Lung microvascular endothelial cell (primary cell): ENCODE data around the gene TMTC1. TPM values are rescaled to one million over a fixed set of nuclear protein-coding genes. Genes with fewer than 3 reads are reported as not detected.

Experiments
- DNase-seq, 2 donors: peaks; one replicate each; pipeline versions ENCODE4 v3.0.0 to v3.0.0-alpha.2; 2010; ENCODE audit warnings: low read depth in 2 of 2
- total RNA-seq: library from RNA; depleted of rRNA; stranded (reverse); fragments of >200 nt; gene quantifications from 2 replicates; pipeline ENCODE4 v1.2.1, GENCODE V29; 2014

The TMTC1 gene
- total RNA-seq, 1 donor from 2014 or later = 6.9 TPM

DNA sequence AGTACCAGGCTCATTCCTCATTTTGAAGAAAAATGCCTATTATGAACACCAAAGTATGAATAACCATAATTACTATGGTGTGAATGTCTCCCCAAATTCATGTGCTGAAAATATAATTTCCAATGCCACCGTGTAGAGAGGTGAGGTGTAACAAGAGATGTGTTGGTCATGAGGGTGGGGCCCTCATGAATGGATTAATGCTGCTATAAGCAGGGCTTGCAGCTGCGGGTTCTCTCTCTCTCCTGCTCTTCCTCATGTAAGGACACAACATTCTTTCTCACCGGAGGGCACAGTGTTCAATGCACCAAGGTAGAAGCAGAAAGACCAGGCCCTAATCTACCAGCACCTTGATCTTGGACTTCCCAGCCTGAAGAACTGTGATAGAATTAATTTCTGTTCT lies 70.0 kb downstream of the TMTC1 start:
- no peak for DNase-seq

DNA sequence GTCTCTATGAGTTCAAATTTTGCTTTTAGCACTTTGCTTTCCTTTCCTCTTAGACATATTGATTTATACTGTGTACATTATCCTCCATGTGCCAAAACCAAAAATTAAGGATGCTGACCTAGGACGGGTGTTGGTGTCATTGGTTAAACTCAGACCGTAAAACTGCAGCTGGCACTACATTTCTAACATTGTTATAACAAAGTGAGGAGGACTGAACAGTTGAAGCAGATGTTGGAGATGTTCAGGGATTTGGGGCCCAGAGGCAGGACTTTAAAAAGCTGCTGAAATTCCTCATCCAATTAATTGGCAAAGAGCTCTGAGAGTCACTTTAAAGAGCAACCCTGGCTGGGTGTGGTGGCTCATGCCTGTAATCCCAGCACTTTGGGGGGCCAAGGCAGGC lies 72.4 kb downstream of the TMTC1 start:
- DNase-seq = no peak

DNA sequence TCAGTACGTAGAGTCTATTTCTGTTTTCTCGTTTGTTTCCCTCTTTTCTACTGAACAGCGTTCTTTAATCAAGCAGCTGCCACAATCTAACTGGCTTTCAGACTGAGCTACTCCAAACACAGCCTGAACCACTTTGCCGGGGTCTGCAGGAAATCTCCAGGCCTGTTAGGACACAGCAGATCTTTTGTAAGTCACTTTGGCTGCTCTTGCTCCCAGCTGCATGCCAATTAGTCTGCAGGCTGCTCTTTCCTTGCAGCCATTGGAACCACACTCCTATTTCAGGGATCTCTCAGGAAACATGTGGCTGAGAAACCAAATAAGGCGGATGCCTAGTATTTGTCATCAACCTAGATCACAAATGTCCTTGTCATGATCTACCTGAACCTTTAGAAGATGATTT lies 73.6 kb downstream of the TMTC1 start:
- no peak for DNase-seq

DNA sequence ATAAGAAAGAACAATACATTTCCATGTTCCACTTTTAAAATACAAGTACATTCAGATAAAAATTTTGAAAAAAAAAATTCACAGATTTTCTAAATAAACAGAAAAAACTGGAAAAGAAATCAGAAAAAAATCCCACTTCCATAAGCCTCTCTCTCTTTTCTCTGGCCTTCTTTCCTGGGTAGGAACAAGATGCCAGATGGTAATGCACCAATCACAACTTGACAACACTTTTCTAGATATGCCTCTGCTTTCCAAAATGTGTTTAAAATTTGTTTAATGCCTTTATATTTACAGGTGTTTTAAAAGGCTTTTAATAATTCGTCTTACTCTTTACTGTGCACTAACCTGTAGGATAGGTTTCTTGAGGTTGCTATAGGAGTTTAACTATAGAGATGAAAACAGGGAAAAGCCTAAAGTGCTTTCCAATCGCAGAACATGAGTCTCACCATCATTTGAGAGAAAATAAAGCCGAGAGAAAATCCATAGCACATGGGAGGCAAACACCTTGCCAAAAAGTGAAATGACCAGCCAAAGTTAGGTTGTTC lies 74.2 kb downstream of the TMTC1 start:
- no peak for DNase-seq

DNA sequence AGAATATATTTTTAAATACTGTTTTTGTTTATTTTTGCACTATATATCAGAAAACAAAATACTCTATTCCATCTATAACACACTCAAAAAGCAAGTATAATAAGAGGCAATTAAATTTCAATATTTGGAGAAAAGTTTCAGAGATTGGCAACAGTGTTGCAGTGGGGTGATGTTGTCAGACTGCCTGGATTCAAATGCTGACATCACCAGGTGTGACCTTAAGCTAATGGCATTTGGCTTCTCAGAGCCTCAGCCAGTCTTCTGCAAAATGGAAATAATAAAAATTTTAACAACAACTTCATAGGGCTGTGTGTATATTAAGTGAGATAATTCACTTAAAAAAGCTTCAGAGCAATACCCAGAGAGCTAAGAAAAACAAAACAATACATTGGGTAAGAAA lies 74.7 kb downstream of the TMTC1 start:
- no peak for DNase-seq

DNA sequence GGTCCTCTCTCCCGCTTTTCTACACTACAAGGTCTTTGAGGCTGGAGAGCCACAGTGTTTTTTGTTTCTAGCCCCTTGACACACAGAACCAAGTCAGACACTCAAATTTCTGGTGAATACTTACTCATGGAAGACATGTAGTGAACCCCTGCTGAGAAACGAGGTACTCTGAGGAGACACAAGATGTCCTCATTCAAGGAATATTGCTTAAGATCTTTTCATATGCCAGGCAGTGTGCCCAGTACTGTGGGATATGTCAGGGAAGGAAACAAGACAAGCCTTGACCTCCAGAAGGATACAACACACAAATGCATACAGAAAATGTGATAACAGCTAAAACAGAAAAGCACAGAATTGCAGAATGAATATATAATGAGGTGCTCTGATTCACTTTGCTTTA lies 75.9 kb downstream of the TMTC1 start:
- DNase-seq = no peak

DNA sequence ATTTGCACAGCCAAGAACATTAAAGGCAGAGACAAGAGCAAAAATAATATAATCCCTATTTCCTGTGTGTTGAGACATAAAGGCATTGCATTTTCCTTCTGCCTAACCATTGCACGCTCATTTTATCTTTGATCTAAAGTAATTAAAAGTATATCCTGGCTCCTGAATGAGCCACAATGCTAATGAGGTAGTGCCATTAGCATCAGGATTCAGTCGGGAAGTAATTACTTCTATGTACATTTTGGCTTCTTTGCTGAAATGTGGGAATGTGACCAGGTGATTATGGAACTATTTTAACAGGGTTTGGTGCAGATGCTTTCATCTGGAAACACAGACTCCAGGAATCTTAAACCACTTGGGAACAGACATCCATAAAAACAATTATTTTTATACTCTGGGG lies 77.4 kb downstream of the TMTC1 start:
- no peak for DNase-seq

DNA sequence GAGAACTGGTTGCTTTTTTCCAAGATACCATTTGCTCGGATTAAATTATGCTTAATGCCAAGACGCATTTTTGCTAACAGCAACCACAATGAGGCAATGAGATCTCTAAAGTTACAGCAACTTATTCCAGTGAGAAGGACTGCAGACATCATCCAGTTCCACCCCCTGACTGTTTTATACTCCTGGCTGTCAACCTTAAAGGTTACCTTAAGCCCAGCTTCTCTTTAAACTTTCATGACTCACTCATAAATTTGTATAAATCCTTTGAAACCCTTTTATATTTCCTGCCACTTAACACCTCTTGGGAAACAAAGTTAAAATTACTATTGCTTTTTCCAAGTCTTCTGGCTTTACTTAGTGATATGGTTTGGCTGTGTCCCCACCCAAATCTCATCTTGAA lies 80.2 kb downstream of the TMTC1 start:
- no peak for DNase-seq

DNA sequence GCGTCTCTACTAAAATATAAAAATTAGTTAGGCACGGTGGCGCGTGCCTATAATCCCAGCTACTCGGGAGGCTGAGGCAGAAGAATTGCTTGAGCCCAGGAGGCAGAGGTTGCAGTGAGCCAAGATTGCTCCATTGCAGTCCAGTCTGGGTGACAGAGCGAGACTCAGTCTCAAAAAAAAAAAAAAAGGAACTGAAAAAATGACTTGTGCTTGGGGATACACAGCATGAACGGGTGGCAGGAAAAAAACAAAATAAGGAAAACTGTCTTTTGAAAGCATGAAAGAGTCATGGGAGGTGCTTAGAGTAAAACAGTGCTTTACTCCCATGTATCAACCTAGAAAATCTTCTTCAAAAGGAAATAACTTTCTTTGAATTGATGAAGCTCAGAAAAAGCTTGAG lies 80.8 kb downstream of the TMTC1 start:
- no peak for DNase-seq

DNA sequence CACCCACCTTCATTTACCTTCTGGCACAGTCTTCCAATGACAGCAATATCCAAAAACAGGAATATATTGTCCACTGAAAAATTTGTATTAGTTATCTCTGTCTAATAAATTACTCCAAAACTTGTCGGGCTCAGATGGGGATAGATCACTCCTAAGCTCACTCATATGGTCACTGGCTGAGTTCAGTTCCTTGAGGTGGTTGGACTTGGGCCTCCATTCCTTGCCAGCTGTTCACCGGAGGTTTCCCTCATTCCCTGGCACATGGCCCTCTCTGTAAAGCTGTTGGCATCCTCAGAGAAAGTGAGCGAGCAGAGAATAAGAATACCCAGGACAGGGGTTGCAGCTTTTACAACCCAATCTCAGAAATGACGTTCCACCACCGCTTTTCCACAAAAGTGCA lies 81.5 kb downstream of the TMTC1 start:
- no peak for DNase-seq

DNA sequence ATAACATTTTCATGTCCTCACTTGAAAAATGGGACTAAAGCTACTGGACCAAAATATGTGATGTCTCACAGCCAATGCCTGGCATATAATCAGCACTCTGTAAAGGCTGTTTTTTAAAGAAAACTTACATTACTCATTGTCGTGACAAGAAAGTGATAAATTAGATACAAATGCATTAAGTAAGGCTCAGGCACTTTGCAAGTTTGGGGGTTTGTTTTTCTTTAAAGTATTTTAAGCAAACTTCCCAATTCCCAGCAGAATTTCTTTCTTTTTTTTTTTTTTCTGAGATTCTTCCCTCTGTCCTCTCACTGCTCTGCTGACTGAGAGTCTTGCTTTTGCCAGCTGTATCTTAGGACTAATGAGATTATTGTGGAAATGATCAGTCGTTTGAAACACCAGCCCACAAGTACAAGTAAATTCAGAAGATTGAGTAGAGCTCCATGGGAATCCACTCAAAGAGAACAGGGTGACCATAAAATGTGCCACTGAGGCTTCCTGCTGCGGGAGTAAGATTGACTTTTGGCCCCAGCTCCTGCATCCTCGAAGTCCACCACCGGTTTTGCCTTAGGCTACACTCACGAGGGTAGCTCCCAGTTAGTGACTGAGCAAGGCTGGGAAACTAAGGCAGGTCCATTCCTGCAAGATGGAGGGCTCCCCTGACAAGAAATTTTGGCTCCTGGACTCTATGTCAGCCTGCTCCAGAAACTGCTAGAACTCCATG lies 82.8 kb downstream of the TMTC1 start:
- no peak for DNase-seq

DNA sequence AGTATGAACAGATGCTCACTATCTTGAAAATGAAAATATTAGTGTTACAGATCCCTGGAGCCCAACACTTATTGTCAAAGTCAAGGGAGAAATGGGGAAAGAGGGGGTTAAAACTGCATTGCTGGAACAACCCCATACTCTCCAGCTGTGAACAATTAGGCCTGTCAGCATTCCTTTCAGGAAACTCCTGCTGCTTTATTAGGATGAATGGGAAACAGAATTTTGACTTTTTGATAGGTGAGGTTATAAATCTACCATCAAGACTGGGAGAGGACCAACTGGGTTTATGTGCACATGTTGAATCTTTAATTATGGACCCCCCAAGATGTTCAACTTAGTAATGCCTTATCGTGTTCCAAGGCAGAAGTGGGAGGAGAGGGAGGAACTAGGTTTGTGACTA lies 85.0 kb downstream of the TMTC1 start:
- DNase-seq = no peak

DNA sequence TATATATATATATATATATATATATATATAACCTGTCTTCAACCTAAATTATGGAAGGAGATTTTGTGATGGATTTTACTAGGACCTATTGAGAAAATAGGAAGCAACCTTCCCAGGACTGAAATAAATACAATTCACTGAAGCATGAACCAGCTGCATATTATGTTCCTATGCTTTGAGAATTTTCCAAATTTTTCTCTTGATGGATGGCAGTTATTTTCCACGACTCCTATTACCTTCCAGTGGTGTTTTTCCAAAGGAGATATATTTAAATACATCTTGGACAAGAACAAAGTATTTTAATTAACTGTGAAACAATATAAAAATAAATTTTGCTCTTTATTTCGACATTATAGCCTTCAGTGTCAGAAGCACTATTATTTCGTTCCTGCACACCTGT lies 87.9 kb downstream of the TMTC1 start:
- no peak for DNase-seq

DNA sequence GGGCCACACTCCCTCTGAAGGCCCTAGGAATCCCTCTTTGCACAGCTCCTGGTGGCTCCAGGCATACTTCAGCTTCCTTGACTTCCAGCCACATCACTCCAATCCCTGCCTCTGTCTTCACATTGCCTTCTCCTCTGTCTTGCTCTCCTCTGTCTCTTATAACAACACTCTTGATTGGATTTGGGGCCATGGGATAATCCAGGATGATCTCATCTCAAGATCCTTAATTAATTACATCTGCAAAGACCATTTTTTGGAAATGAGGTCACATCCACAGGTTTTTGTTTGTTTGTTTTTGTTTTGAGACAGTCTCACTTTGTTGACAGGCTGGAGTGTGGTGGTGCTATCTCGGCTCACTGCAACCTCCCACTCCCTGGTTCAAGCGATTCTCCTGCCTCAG lies 88.7 kb downstream of the TMTC1 start:
- DNase-seq = no peak

DNA sequence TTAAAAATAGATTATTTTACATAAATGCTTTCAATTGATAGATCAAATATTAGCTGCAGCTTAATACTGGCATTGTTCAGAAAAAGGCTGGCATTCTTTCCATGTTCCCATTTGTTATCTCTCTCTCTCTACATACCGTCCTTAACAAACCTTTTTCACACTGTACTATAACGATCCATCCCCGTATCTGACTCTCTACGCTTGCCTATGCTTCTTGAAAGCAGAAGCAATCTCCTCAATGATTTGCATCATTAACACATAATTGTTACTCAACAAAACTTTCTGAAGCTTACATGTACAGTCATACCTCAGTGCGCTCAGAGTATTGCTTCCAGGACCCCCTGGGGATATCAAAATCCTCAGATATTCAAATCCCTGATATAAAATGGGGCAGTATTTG lies 89.7 kb downstream of the TMTC1 start:
- DNase-seq = no peak

DNA sequence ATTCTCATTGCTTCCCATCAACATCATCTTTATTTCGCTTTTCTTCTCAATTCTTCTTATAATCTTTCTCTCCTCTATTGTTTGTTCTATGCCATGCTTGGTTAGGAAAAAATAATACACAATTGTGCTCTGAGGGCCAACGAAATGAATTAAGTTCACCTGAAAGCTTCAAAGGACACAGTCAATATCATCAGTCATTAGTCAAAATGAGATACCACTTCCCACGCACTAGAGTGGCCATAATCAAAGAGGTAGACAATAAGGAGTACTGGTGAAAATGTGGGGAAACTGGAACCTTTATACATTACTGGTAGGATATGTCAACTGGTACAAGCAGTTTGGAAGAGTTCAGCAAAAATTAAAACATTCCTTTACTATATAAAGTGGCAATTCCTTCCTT lies 91.5 kb downstream of the TMTC1 start:
- DNase-seq = no peak

DNA sequence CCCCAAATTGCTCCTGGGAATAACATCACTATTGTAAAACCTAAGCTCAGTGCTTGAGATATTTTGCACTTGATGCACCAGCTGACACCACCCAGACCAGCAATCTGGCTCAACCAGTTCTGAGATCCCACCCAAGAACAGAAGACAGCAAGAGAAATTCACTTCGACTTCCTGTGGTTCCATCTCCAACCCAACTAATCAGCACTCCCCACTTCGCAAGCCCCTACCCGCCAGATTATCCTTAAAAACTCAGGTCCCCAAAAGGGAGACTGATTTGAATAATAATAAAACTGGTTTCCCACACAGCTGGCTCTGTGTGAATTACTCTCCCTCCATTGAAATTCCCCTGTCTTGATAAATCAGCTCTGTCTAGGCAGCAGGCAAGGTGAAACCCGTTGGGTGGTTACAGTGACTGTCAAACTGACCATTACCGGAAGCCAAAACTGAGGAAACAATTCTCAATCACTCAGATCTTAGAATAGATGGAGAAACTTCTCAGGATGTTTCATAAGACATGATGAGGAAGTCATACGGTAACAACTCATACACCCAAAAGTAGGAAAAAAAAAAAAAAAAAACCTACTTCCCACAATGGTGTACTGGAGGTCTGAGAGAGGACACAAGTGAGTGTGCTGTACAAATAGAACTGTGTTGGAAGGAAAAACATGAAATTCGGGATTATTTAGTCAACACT lies 92.4 kb downstream of the TMTC1 start:
- no peak for DNase-seq

DNA sequence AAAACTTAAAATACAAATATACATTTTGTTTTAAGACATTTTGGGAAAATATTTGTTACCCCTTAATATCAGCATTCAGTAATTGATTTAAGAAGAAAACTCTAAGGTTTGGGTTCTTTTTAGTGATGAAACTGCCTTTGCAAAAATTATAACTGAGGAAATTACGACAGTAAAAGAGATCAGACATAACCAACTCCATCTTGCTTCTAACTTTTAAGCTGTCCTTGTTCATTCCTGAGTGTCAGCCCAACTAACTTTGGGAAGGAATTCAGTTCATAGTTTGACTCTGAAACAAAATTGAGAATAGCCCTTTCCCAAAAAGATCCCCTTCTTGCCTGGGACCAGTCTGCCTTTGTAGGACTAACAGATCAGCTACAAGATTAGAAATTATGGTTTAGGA lies 93.0 kb downstream of the TMTC1 start:
- no peak for DNase-seq

DNA sequence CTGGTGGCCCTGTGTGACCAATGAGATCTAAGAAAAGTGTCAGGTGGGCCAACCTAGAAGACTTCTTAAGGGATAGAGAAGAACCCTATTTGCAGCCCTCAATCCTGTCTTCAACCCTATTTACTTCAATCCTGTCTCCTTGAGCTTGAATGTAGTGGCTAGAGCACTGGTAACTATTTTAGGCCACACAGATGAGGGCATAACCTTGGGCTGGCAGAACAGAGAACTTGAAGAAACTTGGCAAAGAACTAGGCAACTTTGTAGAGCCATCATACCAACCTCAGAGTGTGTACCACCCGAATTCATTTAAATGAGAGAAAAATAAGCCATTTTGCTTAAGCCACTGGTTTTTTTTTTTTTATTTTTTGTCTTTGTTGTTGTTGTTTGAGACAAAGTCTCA lies 94.8 kb downstream of the TMTC1 start:
- no peak for DNase-seq

DNA sequence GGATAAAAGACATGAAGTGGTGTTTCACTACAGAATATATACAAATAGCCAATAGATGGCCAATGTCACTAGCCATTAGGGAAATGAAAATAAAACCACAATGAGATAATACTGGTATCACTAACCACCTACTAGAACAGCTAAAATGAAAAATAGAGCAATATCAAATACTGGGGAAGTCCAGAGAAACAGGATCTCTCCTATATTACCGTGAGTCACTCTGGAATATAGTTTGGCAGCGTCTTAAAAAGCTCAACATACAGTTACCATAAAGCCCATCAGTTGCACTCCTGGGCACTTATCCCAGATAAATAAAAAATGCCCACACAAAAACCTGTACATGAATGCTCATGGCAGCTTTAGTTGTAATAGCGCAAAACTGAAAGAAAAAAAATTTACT lies 101.7 kb downstream of the TMTC1 start:
- DNase-seq = no peak

DNA sequence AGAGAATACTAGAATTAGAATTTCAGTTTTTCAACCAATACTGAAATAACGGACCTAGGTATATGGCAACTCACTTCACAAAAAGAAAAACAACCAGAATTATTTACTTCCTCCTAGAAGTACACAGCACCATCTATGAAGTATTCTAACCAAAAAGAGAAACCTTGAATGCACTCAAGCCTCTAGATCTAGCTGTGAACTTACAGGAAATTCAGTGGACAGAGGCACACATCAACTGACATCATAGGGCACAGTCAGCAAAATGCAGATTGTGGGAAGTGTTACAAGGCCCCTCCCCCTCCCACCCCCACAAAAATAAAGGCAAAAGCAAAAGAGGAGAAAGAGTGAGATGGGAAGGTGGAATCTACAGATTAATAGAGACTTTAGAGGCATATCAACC lies 102.4 kb downstream of the TMTC1 start:
- DNase-seq = no peak

DNA sequence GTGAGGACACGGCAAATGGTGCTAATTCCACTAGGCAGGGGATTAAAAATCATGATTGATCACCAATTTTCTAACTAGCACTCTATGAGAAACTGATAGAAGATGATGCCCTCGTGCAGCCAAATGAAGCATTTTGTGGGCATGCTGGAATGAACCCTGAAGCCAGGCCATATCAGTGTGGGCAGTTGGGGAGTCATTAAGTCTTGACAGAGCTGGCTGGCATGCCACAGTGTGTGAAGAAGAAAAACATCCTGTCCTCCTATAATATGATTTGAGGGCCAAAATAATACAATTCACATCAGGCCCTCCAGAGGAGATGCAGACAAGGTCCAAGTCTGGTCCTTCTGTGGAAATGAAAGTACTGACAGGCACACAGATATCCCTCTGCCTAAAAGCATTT lies 107.1 kb downstream of the TMTC1 start:
- DNase-seq = no peak

DNA sequence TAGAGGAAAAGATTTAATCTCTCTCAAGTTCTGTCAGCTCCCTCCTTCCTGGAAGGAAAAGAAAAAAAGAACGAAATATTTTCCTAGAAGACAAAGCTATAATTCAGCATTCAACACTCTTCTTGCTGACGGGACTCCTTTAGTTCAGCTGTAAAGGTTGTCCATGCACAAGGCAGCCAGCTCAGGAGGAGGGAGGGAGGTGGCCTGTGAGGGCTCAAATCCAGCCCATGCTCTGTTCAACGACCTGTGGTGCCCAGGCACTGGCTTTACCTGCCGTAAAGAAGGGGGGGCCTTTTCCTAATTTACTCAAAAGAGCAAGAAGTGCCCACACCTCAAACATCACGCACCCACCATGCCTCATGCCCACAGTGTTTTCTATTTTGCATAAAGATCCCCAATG lies 109.3 kb downstream of the TMTC1 start:
- no peak for DNase-seq
